H9 (cell line): ENCODE data around the gene GALNT9. TPM values are rescaled to one million over a fixed set of nuclear protein-coding genes. Genes with fewer than 3 reads are reported as not detected.

Experiments
- DNase-seq: peaks from one replicate; pipeline ENCODE4 v3.0.0-alpha.2; 2017
- H2AFZ ChIP-seq: one replicate; pipeline ENCODE4 v1.6.1; 2013; ENCODE audit warnings: mild to moderate bottlenecking, low read length, control low read depth, moderate library complexity
- H2AK5ac ChIP-seq: 2 replicates; pipeline ENCODE4 v1.6.1; 2013; ENCODE audit warnings: low read length, control low read depth, mixed read lengths; ENCODE audit not compliant: insufficient read length
- H2BK120ac ChIP-seq: one replicate; pipeline ENCODE4 v1.6.1; 2013; ENCODE audit warnings: low read depth, mild to moderate bottlenecking, low read length, control low read depth, inconsistent platforms; ENCODE audit not compliant: poor library complexity, severe bottlenecking
- H2BK12ac ChIP-seq: 2 replicates; pipeline ENCODE4 v1.6.1; 2013; ENCODE audit warnings: low read length, control low read depth, mixed read lengths, low read depth; ENCODE audit not compliant: insufficient read length
- H2BK15ac ChIP-seq: 2 replicates; pipeline ENCODE4 v1.6.1; 2013; ENCODE audit warnings: low read depth, low read length, control low read depth
- H2BK20ac ChIP-seq: one replicate; pipeline ENCODE4 v1.6.1; 2013; ENCODE audit warnings: low read depth, mild to moderate bottlenecking, low read length, control low read depth, inconsistent platforms; ENCODE audit not compliant: poor library complexity, severe bottlenecking
- H2BK5ac ChIP-seq: 2 replicates; pipeline ENCODE4 v1.6.1; 2013; ENCODE audit warnings: low read length, control low read depth, mixed read lengths; ENCODE audit not compliant: insufficient read length
- H3K14ac ChIP-seq: 2 replicates; pipeline ENCODE4 v1.6.1; 2013; ENCODE audit warnings: low read length, control low read depth; ENCODE audit not compliant: insufficient read depth
- H3K18ac ChIP-seq: 2 replicates; pipeline ENCODE4 v1.6.1; 2013; ENCODE audit warnings: low read depth, mild to moderate bottlenecking, mixed read lengths, low read length, control low read depth; ENCODE audit not compliant: insufficient read length
- H3K23ac ChIP-seq: 2 replicates; pipeline ENCODE4 v1.6.1; 2013; ENCODE audit warnings: low read length, control low read depth, mixed read lengths, low read depth; ENCODE audit not compliant: insufficient read length
- H3K23me2 ChIP-seq: 2 replicates; pipeline ENCODE4 v1.6.1; 2013; ENCODE audit warnings: low read depth, mild to moderate bottlenecking, mixed read lengths, low read length, control low read depth; ENCODE audit not compliant: insufficient read length, poor library complexity, severe bottlenecking
- H3K27ac ChIP-seq: 2 replicates; pipeline ENCODE4 v1.5.1; 2013; ENCODE audit warnings: low read length, control low read depth, mixed read lengths, low read depth; ENCODE audit not compliant: insufficient read length
- H3K27me3 ChIP-seq: 2 replicates; pipeline ENCODE4 v1.6.1; 2013; ENCODE audit warnings: low read length, control low read depth, inconsistent platforms; ENCODE audit not compliant: insufficient read depth
- H3K4ac ChIP-seq: 2 replicates; pipeline ENCODE4 v1.6.1; 2013; ENCODE audit warnings: low read depth, mild to moderate bottlenecking, control low read depth, inconsistent platforms, low read length, moderate library complexity
- H3K4me1 ChIP-seq: 2 replicates; pipeline ENCODE4 v1.6.1; 2013; ENCODE audit warnings: low read length, control low read depth, inconsistent platforms; ENCODE audit not compliant: insufficient read depth
- H3K4me2 ChIP-seq: 2 replicates; pipeline ENCODE4 v1.6.1; 2013; ENCODE audit warnings: low read length, control low read depth, mixed read lengths; ENCODE audit not compliant: insufficient read length, insufficient read depth
- H3K56ac ChIP-seq: 2 replicates; pipeline ENCODE4 v1.6.1; 2013; ENCODE audit warnings: low read depth, mild to moderate bottlenecking, mixed read lengths, low read length, control low read depth; ENCODE audit not compliant: insufficient read length
- H3K79me1 ChIP-seq: 2 replicates; pipeline ENCODE4 v1.6.1; 2013; ENCODE audit warnings: low read depth, mild to moderate bottlenecking, moderate library complexity, low read length, control low read depth, inconsistent platforms; ENCODE audit not compliant: insufficient read depth, poor library complexity, severe bottlenecking
- H3K79me2 ChIP-seq: 2 replicates; pipeline ENCODE4 v1.6.1; 2013; ENCODE audit warnings: low read length, control low read depth, inconsistent platforms; ENCODE audit not compliant: insufficient read depth
- H3K9ac ChIP-seq: 2 replicates; pipeline ENCODE4 v1.6.1; 2013; ENCODE audit warnings: low read length, control low read depth, mixed read lengths; ENCODE audit not compliant: insufficient read length; ENCODE audit errors: extremely low read depth
- H3K9me3 ChIP-seq: one replicate; pipeline ENCODE4 v1.6.1; 2013; ENCODE audit warnings: low read depth, low read length, inconsistent platforms; ENCODE audit not compliant: control insufficient read depth
- H3T11ph ChIP-seq: one replicate; pipeline ENCODE4 v1.6.1; 2013; ENCODE audit warnings: mild to moderate bottlenecking, low read length, control low read depth, inconsistent platforms
- H4K20me1 ChIP-seq: one replicate; pipeline ENCODE4 v1.6.1; 2013; ENCODE audit not compliant: control insufficient read depth, insufficient read length, insufficient read depth
- H4K5ac ChIP-seq: 2 replicates; pipeline ENCODE4 v1.6.1; 2013; ENCODE audit warnings: low read depth, mild to moderate bottlenecking, mixed read lengths, low read length, control low read depth; ENCODE audit not compliant: insufficient read length
- H4K8ac ChIP-seq: replicated peaks from 2 replicates; pipeline ENCODE4 v1.6.1; 2013; ENCODE audit warnings: low read length, control low read depth, mixed read lengths, low read depth; ENCODE audit not compliant: insufficient read length
- H4K91ac ChIP-seq: 2 replicates; pipeline ENCODE4 v1.6.1; 2013; ENCODE audit warnings: low read depth, mild to moderate bottlenecking, moderate library complexity, mixed read lengths, low read length, control low read depth; ENCODE audit not compliant: insufficient read length
- H3K27ac Mint-ChIP-seq, 3 experiments: 2 replicates in 2 of 3; 3 replicates in 1 of 3; pipeline ENCODE4 v1.8.0; 2020 to 2021; ENCODE audit warnings: mixed read lengths in 3 of 3, mild to moderate bottlenecking in 1 of 3, moderate library complexity in 1 of 3
- H3K27me3 Mint-ChIP-seq: 2 replicates; pipeline ENCODE4 v1.8.0; 2021; ENCODE audit warnings: low read depth, mild to moderate bottlenecking, moderate library complexity, mixed read lengths
- H3K36me3 Mint-ChIP-seq, 3 experiments: 2 replicates in 2 of 3; 3 replicates in 1 of 3; pipeline ENCODE4 v1.8.0; 2020 to 2021; ENCODE audit warnings: low read depth in 3 of 3, mixed read lengths in 3 of 3; ENCODE audit not compliant: insufficient read depth in 1 of 3
- H3K4me1 Mint-ChIP-seq, 2 experiments: 2 replicates each; pipeline ENCODE4 v1.8.0; 2020; ENCODE audit warnings: mixed read lengths in 2 of 2
- H3K4me3 Mint-ChIP-seq, 2 experiments: 2 replicates in 1 of 2; 3 replicates in 1 of 2; pipeline ENCODE4 v1.8.0; 2020 to 2021; ENCODE audit warnings: mild to moderate bottlenecking in 2 of 2, mixed read lengths in 2 of 2, moderate library complexity in 1 of 2
- H3K9me3 Mint-ChIP-seq, 2 experiments: 2 replicates in 1 of 2; 3 replicates in 1 of 2; pipeline ENCODE4 v1.8.0; 2020; ENCODE audit warnings: mild to moderate bottlenecking in 2 of 2, mixed read lengths in 2 of 2, moderate library complexity in 1 of 2
- CTCF ChIP-seq: fragments of 200-600 bp; sonication (generic); conservative IDR thresholded peaks from 3 replicates; pipeline ENCODE4 v1.8.0; 2021; ENCODE audit warnings: antibody characterized with exemption, mild to moderate bottlenecking
- WGBS: extraction: QIAGEN DNeasy Blood & Tissue Kit; methylation state at CpG from one replicate; pipeline ENCODE4 v1.1.7; 2013; ENCODE audit warnings: missing lambda C conversion rate, low lambda C conversion rate, mixed read lengths; ENCODE audit not compliant: insufficient read length; ENCODE audit errors: extremely low coverage; 5-methylcytosine and 5-hydroxymethylcytosine counted together
- total RNA-seq: library from RNA; stranded (reverse); gene quantifications from 2 replicates; pipeline ENCODE4 v1.2.1, GENCODE V29; 2021

The GALNT9 gene
- total RNA-seq, 1 experiment from 2014 or later, result 0.35 TPM

GRCh38 chr12:132287391-132288238 lies 41.8 kb downstream of the GALNT9 start:
- Histone ChIP-seq H2BK120ac (no peak overlapping the region), H3K27me3 (peaks cover 2% of the 10 kb centered on the region; the same call in 1 of the 2 replicates), H4K5ac (no peak overlapping the region), H3K4me1 (peaks cover 4% of the 10 kb centered on the region; the same call in 1 of the 2 replicates), H3K79me1 (no peaks in the 10 kb centered on the region), H3K23me2 (no peaks in the 10 kb centered on the region), H2BK12ac (no peak overlapping the region), H2AK5ac (no peak overlapping the region), H3K79me2 (no peaks in the 10 kb centered on the region), H3T11ph (no peak overlapping the region), H2BK5ac (no peak overlapping the region), H2BK20ac (no peak overlapping the region), H4K91ac (no peak overlapping the region), H3K14ac (no peak overlapping the region), H3K9ac (no peak overlapping the region), H4K8ac (no peak overlapping the region), H4K20me1 (no peaks in the 10 kb centered on the region), H3K4me2 (no peak overlapping the region), H3K9me3 (no peaks in the 10 kb centered on the region), H3K4ac (no peak overlapping the region), H3K27ac (no peak overlapping the region), H3K56ac (no peak overlapping the region), H2AFZ (no peak overlapping the region), H2BK15ac (no peak overlapping the region), H3K23ac (no peak overlapping the region), H3K18ac (no peak overlapping the region)
- Mint-ChIP-seq H3K4me1 (peaks cover 17 to 42% of the 10 kb centered on the region in 2 experiments), H3K27ac (no peak overlapping the region), H3K4me3 (no peak overlapping the region), H3K36me3 (peaks cover 0 to 4% (median 2%) of the 10 kb centered on the region in 3 experiments; a peak in 2 of 7 replicates), H3K27me3 (peaks cover 56% of the 10 kb centered on the region), H3K9me3 (peaks cover 2 to 11% of the 10 kb centered on the region in 2 experiments; a peak in 4 of 5 replicates)
- no peak for DNase-seq
- no peak for TF ChIP-seq CTCF
- WGBS, result no CpG with 5 or more reads among the region's 36 CpGs
